Epithelial cell of esophagus (primary cell): ENCODE results near the gene ABCC9.

Experiments
- DNase-seq: peaks from one replicate; pipeline ENCODE4 v3.0.0; 2010; ENCODE audit warnings: low read depth
- H3K4me3 ChIP-seq: 2 replicates; pipeline ENCODE4 v1.5.1; 2011; ENCODE audit warnings: mild to moderate bottlenecking, low read length, control low read depth
- CTCF ChIP-seq: IDR thresholded peaks from 2 replicates; pipeline ENCODE4 v1.5.1; 2011; ENCODE audit warnings: low read depth, mild to moderate bottlenecking, low read length, control low read depth, inconsistent platforms; ENCODE audit not compliant: insufficient read depth; ENCODE audit errors: missing control alignments

Gene ABCC9

GRCh38 chr12:21962236-21962635 lies 21.0 kb upstream of the ABCC9 start:
- H3K4me3 ChIP-seq = no peak overlapping the region
- peak; percentile 78 for DNase-seq
- TF ChIP-seq CTCF = no peak

GRCh38 chr12:21950649-21951048 lies 9.4 kb upstream of the ABCC9 start:
- no peak for DNase-seq
- no peak overlapping the region for H3K4me3 ChIP-seq
- no peak for TF ChIP-seq CTCF

GRCh38 chr12:21949036-21949435 lies 7.8 kb upstream of the ABCC9 start:
- TF ChIP-seq CTCF = no peak
- no peak for DNase-seq
- no peak overlapping the region for H3K4me3 ChIP-seq

DNA sequence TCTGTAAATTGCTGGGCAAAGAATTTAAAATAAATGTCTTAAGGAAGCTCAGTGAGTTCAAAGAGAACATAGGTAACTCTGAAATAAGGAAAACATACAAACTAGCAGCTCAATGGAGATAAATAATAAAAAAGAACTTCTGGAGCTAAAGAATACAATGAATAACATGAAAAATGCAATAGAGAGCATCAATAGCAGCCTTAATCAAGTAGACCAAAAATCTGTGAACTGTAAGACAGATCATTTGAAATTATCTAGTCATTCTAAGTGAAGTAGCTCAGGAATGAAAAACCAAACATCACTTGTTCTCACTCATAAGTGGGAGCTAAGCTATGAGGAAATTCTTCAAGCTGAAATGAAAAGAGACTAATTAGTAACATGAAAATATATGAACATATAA lies 5.8 kb upstream of the ABCC9 start:
- DNase-seq = no peak
- H3K4me3 ChIP-seq = no peak overlapping the region
- TF ChIP-seq CTCF = no peak

- no peak for TF ChIP-seq CTCF
- no peak for DNase-seq
- no peak overlapping the region for H3K4me3 ChIP-seq
Observed at GRCh38 chr12:21945002-21945401, 3.8 kb upstream of the ABCC9 start.

DNA sequence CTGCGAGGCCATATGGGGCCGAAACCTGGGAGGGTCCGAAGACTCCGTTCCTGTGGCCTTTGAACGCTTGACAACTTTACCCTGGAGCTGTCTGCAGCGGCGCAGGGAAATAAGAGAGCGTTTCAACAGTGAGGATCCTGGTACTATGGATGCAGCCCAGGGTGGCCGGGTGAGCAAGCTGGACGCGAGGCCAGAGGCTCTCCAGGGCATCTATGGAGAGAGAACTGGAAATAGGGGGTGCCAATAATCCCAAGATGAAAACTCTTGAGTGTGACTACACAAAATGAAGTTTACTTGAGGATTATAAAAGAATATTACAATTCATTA lies 1.1 kb upstream of the ABCC9 start:
- TF ChIP-seq CTCF = no peak
- no peak for DNase-seq
- H3K4me3 ChIP-seq = no peak overlapping the region

DNA sequence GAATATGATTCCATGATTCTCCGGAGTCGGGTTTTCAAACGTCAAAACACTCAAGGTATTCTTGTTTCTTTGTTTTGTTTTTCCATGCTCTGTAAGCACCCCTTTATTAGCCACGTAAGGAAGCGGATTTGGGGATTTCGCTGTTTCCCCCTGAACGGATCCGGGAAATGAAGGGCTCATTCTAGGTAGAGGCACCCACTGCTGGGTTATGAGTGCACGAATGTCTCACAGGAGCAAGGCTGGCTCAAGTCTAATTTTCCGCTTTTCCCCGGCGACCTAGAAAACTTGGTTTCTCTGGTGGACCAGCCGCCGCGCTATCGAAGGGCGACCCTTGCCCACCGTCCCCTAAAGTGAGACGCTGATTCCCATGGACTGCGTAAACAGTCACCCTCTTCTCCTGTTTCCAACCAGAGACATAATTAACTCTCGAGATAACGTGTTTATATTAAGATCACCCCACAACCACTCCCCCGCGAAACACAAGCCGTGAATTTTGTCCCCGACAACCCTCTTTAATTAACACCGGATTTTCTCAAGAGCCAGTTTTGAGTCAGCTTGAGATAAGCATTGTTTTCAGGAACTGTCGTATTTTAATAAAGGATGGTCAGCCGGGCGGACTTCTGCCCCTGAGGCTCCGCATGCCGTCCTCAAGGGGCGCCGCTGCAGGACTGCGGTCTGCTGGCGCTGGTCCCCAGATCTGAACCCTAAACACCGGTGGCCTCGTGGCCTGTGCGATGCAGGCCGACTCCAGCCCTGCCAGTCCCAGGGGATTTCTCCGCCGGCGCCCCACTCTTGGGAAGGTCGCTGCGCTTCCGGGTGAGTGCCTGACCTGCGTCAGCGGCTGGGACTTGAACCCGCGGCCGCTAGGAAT lies 515 bp upstream of the ABCC9 start:
- peak; percentile 0 for DNase-seq
- peak; percentile 19 for TF ChIP-seq CTCF

More for the DNA sequence above, 515 bp upstream of the ABCC9 start:
- H3K4me3 ChIP-seq = peak overlapping the region; percentile 41
